ENCODE data around the gene PTPRN2. TPM values are rescaled to one million over a fixed set of nuclear protein-coding genes. Genes with fewer than 3 reads are reported as not detected.

Gene PTPRN2
- total and polyA plus RNA-seq, 2 of the 13 experiments (the other 11 are each of a cell fraction or from before 2014, with no cell fraction given): 2.5 to 24.2 TPM

DNA sequence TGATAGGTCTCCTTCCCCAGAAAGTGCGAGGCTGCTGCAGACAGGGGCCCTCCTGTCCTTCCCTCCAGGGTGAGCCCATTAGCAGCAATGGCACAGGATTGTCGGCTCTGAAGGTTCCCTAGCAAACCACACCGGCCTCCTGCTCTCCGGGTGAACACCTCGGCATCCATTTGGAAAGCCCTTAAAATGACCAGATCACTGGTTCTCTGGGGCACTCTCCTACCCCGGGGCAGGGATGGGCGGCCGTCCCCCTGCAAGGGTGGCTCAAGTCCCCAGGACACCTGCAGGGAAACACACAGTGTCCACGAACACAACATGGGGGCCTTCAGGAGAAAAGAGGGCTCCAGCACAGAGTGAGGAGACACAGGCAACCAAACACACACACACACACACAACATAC, 459.1 kb downstream of the PTPRN2 start:
- Histone ChIP-seq H3K9ac (ENCODE audit: insufficient read depth, low read depth, low read length) (no peak overlapping the region), H3K27me3 (ENCODE audit: control insufficient read depth in 1 of 2, insufficient read depth in 2 of 2, low read length in 2 of 2) (no peaks in the 10 kb centered on the region), H3K27ac (ENCODE audit: extremely low read length, insufficient read depth, low read length) (no peak overlapping the region), H3K4me1 (ENCODE audit: insufficient read depth, low read length) (no peaks in the 10 kb centered on the region), H3K36me3 (replicated peaks in 1 of 2; ENCODE audit: control insufficient read depth in 1 of 2, insufficient read depth in 2 of 2, low read length in 2 of 2) (no peaks in the 10 kb centered on the region; a peak in 2 of 5 replicates), H3K79me2 (ENCODE audit: insufficient read depth, low read length) (no peaks in the 10 kb centered on the region), H4K20me1 (ENCODE audit: insufficient read depth, low read length) (no peaks in the 10 kb centered on the region), H2AFZ (ENCODE audit: low read length) (no peak overlapping the region), H3K9me3 (ENCODE audit: low read length) (no peaks in the 10 kb centered on the region), H3K4me3 (replicated peaks in 1 of 3; ENCODE audit: insufficient read depth in 1 of 3, low read depth in 2 of 3, low read length in 3 of 3) (no peak overlapping the region), H3K4me2 (ENCODE audit: low read depth, low read length) (no peak overlapping the region)
- 81% methylated on average over 3 of the region's 9 CpGs for WGBS (ENCODE audit: low lambda C conversion rate)
- ATAC-seq: no peak; the same call in 2 of the 3 replicates
- FAIRE-seq: no peak
- ChIA-PET POLR2A (no interaction called here), CTCF (ENCODE audit: low intra/inter-chr PET ratio, low total read pairs) (no interaction called here)
- intact Hi-C loops (cut with micrococcal nuclease; ENCODE audit: unreplicated experiment): no loop called here
- no peak for DNase-seq (ENCODE audit: low spot score)
- in situ Hi-C loops (cut with HindIII; ENCODE audit: extremely low pct_ligation_motif_present, low pct_unique_long_range_greater_than_20kb): no loop called here
- no TSS peak for BruUV-seq (replicated peaks)
- TF ChIP-seq, protein P1, sequence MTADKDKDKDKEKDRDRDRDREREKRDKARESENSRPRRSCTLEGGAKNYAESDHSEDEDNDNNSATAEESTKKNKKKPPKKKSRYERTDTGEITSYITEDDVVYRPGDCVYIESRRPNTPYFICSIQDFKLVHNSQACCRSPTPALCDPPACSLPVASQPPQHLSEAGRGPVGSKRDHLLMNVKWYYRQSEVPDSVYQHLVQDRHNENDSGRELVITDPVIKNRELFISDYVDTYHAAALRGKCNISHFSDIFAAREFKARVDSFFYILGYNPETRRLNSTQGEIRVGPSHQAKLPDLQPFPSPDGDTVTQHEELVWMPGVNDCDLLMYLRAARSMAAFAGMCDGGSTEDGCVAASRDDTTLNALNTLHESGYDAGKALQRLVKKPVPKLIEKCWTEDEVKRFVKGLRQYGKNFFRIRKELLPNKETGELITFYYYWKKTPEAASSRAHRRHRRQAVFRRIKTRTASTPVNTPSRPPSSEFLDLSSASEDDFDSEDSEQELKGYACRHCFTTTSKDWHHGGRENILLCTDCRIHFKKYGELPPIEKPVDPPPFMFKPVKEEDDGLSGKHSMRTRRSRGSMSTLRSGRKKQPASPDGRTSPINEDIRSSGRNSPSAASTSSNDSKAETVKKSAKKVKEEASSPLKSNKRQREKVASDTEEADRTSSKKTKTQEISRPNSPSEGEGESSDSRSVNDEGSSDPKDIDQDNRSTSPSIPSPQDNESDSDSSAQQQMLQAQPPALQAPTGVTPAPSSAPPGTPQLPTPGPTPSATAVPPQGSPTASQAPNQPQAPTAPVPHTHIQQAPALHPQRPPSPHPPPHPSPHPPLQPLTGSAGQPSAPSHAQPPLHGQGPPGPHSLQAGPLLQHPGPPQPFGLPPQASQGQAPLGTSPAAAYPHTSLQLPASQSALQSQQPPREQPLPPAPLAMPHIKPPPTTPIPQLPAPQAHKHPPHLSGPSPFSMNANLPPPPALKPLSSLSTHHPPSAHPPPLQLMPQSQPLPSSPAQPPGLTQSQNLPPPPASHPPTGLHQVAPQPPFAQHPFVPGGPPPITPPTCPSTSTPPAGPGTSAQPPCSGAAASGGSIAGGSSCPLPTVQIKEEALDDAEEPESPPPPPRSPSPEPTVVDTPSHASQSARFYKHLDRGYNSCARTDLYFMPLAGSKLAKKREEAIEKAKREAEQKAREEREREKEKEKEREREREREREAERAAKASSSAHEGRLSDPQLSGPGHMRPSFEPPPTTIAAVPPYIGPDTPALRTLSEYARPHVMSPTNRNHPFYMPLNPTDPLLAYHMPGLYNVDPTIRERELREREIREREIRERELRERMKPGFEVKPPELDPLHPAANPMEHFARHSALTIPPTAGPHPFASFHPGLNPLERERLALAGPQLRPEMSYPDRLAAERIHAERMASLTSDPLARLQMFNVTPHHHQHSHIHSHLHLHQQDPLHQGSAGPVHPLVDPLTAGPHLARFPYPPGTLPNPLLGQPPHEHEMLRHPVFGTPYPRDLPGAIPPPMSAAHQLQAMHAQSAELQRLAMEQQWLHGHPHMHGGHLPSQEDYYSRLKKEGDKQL (CRISPR knock-in tag; IDR thresholded peaks at IDR 0.05; ENCODE audit: low read depth): no peak
- TF ChIP-seq ZNF776 (CRISPR knock-in tag; IDR thresholded peaks at IDR 0.05) (no peak), ZNF33A (CRISPR knock-in tag; IDR thresholded peaks at IDR 0.05; ENCODE audit: borderline replicate concordance) (no peak), CBFB (CRISPR knock-in tag; IDR thresholded peaks at IDR 0.05) (no peak), SMAD3 (CRISPR knock-in tag; IDR thresholded peaks at IDR 0.05) (no peak), KLF12 (CRISPR knock-in tag; IDR thresholded peaks at IDR 0.05; ENCODE audit: borderline replicate concordance) (no peak), ZNF331 (CRISPR knock-in tag; IDR thresholded peaks at IDR 0.05) (no peak), ZFP62 (CRISPR knock-in tag; IDR thresholded peaks at IDR 0.05) (no peak), HOXA3 (CRISPR knock-in tag; IDR thresholded peaks at IDR 0.05) (no peak), POLR2AphosphoS5 (IDR thresholded peaks at IDR 0.05; ENCODE audit: low read depth, low read length) (no peak), HNF4G (IDR thresholded peaks at IDR 0.05; ENCODE audit: borderline replicate concordance, low read depth, low read length) (no peak), HNF4G (CRISPR knock-in tag; IDR thresholded peaks at IDR 0.05; ENCODE audit: borderline replicate concordance, low read depth) (no peak), HDAC6 (IDR thresholded peaks at IDR 0.05; ENCODE audit: low read depth, low read length) (no peak)
- TF ChIP-seq, protein P2, sequence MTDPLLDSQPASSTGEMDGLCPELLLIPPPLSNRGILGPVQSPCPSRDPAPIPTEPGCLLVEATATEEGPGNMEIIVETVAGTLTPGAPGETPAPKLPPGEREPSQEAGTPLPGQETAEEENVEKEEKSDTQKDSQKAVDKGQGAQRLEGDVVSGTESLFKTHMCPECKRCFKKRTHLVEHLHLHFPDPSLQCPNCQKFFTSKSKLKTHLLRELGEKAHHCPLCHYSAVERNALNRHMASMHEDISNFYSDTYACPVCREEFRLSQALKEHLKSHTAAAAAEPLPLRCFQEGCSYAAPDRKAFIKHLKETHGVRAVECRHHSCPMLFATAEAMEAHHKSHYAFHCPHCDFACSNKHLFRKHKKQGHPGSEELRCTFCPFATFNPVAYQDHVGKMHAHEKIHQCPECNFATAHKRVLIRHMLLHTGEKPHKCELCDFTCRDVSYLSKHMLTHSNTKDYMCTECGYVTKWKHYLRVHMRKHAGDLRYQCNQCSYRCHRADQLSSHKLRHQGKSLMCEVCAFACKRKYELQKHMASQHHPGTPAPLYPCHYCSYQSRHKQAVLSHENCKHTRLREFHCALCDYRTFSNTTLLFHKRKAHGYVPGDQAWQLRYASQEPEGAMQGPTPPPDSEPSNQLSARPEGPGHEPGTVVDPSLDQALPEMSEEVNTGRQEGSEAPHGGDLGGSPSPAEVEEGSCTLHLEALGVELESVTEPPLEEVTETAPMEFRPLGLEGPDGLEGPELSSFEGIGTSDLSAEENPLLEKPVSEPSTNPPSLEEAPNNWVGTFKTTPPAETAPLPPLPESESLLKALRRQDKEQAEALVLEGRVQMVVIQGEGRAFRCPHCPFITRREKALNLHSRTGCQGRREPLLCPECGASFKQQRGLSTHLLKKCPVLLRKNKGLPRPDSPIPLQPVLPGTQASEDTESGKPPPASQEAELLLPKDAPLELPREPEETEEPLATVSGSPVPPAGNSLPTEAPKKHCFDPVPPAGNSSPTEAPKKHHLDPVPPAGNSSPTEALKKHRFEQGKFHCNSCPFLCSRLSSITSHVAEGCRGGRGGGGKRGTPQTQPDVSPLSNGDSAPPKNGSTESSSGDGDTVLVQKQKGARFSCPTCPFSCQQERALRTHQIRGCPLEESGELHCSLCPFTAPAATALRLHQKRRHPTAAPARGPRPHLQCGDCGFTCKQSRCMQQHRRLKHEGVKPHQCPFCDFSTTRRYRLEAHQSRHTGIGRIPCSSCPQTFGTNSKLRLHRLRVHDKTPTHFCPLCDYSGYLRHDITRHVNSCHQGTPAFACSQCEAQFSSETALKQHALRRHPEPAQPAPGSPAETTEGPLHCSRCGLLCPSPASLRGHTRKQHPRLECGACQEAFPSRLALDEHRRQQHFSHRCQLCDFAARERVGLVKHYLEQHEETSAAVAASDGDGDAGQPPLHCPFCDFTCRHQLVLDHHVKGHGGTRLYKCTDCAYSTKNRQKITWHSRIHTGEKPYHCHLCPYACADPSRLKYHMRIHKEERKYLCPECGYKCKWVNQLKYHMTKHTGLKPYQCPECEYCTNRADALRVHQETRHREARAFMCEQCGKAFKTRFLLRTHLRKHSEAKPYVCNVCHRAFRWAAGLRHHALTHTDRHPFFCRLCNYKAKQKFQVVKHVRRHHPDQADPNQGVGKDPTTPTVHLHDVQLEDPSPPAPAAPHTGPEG (CRISPR knock-in tag; IDR thresholded peaks at IDR 0.05): no peak
